ENCODE data around the gene RUSF1. TPM values are rescaled to one million over a fixed set of nuclear protein-coding genes. Genes with fewer than 3 reads are reported as not detected.
A peak's percentile ranks its signal among the peaks of the same experiment; 100 is the strongest.

Gene RUSF1
- total and polyA plus RNA-seq, 9 of the 15 experiments (the other 6 are each of a cell fraction or from before 2014, with no cell fraction given), result 0.80 to 52.8 (median 27.6) TPM

DNA sequence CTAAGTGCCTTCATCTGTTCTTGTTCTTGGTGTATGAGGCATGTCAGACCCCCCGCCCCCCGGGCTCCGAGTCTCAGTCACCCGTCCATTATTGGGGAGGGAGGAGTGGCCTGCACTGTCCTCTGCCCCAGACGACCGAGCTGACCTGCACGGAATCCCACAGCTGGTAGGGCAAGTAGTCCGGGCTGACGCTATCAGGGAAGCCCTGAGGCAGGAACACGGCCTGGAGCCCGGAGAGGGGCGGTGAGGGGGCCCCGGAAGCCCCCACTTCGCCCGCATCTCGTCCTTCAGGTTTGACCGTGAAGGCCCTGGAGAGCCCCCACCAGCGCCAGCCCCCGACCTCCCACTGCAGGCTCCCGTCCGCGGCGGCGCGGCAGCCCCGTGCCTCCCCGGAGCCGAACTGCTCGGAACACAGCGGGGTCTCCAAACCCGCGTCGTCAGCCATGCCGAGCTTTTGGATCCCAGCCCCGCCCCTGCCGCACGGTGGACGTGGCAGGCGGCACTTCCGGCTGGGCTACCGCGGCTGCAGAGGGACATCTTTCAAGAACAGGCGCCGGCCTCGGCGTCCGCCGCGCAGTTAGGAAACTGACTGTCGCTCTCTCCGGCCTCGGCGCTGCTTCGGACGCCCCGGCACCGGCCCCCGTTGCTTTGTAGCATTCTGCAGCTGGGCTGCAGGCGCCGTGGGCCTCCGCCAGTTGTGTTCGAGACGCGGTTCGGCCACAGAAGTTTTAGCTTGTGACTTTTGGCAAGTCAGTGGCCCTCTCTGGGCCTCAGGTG, at the start of gene RUSF1 (continued):
- TF ChIP-seq ZNF77 (CRISPR knock-in tag; IDR thresholded peaks at IDR 0.05) (no peak), DDX20 (tag; IDR thresholded peaks at IDR 0.05; ENCODE audit: low read depth) (no peak), MYBL2 (IDR thresholded peaks at IDR 0.05; ENCODE audit: low read depth) (no peak), MYBL2 (CRISPR knock-in tag; IDR thresholded peaks at IDR 0.05; ENCODE audit: borderline replicate concordance) (0 out of 2 replicates have a peak, but pooled peaks have one; percentile 63), SNIP1 (IDR thresholded peaks at IDR 0.05; ENCODE audit: low read depth) (no peak), U2AF2 (optimal IDR thresholded peaks at IDR 0.05; ENCODE audit: low read depth, low read length) (no peak), DIDO1 (tag; IDR thresholded peaks at IDR 0.05; ENCODE audit: low read depth) (no peak), ZBTB1 (CRISPR knock-in tag; IDR thresholded peaks at IDR 0.05; ENCODE audit: borderline replicate concordance, low read depth) (no peak), ZNF79 (CRISPR knock-in tag; IDR thresholded peaks at IDR 0.05; ENCODE audit: low read depth) (no peak), PTRF (tag; IDR thresholded peaks at IDR 0.05) (no peak), ASH1L (IDR thresholded peaks at IDR 0.05; ENCODE audit: borderline replicate concordance, low read depth, partially characterized antibody) (no peak), SMAD2 (IDR thresholded peaks at IDR 0.05; ENCODE audit: low read depth, low read length) (no peak), HNRNPK (IDR thresholded peaks at IDR 0.05; ENCODE audit: low read depth, low read length, poor library complexity, severe bottlenecking) (no peak), MECOM (CRISPR knock-in tag; IDR thresholded peaks at IDR 0.05) (no peak), NUFIP1 (IDR thresholded peaks at IDR 0.05; ENCODE audit: partially characterized antibody) (peak; percentile 10), ZNF24 (IDR thresholded peaks at IDR 0.05) (peak; percentile 80), MAFF (IDR thresholded peaks at IDR 0.05; ENCODE audit: low read length) (no peak)
- TF ChIP-seq, protein P1, sequence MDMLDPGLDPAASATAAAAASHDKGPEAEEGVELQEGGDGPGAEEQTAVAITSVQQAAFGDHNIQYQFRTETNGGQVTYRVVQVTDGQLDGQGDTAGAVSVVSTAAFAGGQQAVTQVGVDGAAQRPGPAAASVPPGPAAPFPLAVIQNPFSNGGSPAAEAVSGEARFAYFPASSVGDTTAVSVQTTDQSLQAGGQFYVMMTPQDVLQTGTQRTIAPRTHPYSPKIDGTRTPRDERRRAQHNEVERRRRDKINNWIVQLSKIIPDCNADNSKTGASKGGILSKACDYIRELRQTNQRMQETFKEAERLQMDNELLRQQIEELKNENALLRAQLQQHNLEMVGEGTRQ (CRISPR knock-in tag; IDR thresholded peaks at IDR 0.05), result no peak
- TF ChIP-seq, protein P2, sequence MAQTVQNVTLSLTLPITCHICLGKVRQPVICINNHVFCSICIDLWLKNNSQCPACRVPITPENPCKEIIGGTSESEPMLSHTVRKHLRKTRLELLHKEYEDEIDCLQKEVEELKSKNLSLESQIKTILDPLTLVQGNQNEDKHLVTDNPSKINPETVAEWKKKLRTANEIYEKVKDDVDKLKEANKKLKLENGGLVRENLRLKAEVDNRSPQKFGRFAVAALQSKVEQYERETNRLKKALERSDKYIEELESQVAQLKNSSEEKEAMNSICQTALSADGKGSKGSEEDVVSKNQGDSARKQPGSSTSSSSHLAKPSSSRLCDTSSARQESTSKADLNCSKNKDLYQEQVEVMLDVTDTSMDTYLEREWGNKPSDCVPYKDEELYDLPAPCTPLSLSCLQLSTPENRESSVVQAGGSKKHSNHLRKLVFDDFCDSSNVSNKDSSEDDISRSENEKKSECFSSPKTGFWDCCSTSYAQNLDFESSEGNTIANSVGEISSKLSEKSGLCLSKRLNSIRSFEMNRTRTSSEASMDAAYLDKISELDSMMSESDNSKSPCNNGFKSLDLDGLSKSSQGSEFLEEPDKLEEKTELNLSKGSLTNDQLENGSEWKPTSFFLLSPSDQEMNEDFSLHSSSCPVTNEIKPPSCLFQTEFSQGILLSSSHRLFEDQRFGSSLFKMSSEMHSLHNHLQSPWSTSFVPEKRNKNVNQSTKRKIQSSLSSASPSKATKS (CRISPR knock-in tag; IDR thresholded peaks at IDR 0.05), result no peak
- TF ChIP-seq, protein P3, sequence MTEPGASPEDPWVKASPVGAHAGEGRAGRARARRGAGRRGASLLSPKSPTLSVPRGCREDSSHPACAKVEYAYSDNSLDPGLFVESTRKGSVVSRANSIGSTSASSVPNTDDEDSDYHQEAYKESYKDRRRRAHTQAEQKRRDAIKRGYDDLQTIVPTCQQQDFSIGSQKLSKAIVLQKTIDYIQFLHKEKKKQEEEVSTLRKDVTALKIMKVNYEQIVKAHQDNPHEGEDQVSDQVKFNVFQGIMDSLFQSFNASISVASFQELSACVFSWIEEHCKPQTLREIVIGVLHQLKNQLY (CRISPR knock-in tag; conservative IDR thresholded peaks at IDR 0.05), result no peak; a peak in 1 of 4 replicates
- TF ChIP-seq, protein P4, sequence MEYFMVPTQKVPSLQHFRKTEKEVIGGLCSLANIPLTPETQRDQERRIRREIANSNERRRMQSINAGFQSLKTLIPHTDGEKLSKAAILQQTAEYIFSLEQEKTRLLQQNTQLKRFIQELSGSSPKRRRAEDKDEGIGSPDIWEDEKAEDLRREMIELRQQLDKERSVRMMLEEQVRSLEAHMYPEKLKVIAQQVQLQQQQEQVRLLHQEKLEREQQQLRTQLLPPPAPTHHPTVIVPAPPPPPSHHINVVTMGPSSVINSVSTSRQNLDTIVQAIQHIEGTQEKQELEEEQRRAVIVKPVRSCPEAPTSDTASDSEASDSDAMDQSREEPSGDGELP (CRISPR knock-in tag; IDR thresholded peaks at IDR 0.05; ENCODE audit: borderline replicate concordance), result peak; percentile 86
- TF ChIP-seq, protein P5, sequence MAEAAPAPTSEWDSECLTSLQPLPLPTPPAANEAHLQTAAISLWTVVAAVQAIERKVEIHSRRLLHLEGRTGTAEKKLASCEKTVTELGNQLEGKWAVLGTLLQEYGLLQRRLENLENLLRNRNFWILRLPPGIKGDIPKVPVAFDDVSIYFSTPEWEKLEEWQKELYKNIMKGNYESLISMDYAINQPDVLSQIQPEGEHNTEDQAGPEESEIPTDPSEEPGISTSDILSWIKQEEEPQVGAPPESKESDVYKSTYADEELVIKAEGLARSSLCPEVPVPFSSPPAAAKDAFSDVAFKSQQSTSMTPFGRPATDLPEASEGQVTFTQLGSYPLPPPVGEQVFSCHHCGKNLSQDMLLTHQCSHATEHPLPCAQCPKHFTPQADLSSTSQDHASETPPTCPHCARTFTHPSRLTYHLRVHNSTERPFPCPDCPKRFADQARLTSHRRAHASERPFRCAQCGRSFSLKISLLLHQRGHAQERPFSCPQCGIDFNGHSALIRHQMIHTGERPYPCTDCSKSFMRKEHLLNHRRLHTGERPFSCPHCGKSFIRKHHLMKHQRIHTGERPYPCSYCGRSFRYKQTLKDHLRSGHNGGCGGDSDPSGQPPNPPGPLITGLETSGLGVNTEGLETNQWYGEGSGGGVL (CRISPR knock-in tag; IDR thresholded peaks at IDR 0.05), result no peak

Measured in K562 (cell line).